Colonic mucosa (tissue), 4 donors: ENCODE data around the gene ICA1. TPM values are rescaled to one million over a fixed set of nuclear protein-coding genes. Genes with fewer than 3 reads are reported as not detected.
"Not testable (repeated sequence)": the region's sequence is repeated elsewhere in the genome, so short reads cannot be mapped to it uniquely, and the experiment has no call there.

Experiments used
- DNase-seq: peaks from one replicate; pipeline ENCODE4 v3.0.0-alpha.2; 2020
- H3K27ac ChIP-seq: fragments of 200-600 bp; one replicate; pipeline ENCODE4 v1.8.0; 2021
- H3K27me3 ChIP-seq: fragments of 200-600 bp; one replicate; pipeline ENCODE4 v1.8.0; 2021
- H3K36me3 ChIP-seq: fragments of 200-600 bp; one replicate; pipeline ENCODE4 v1.8.0; 2021
- H3K4me1 ChIP-seq: fragments of 200-600 bp; one replicate; pipeline ENCODE4 v1.8.0; 2021; ENCODE audit warnings: mild to moderate bottlenecking
- H3K4me3 ChIP-seq: fragments of 200-600 bp; one replicate; pipeline ENCODE4 v1.8.0; 2021
- H3K9ac ChIP-seq, 2 donors: one replicate each; pipeline ENCODE4 v1.7.0; 2013; ENCODE audit warnings: control low read depth in 2 of 2, low read depth in 2 of 2, low read length in 2 of 2
- H3K9me3 ChIP-seq: fragments of 200-600 bp; one replicate; pipeline ENCODE4 v1.8.0; 2021
- intact Hi-C: fragments of 100-400 bp; cut with DNase I; formaldehyde crosslinking; loops from one replicate; pipeline ENCODE4 v1.14.1; 2022
- total RNA-seq, 2 donors: library from RNA; stranded (reverse); fragmentation: NEBNext Ultra II Directional in 1 of 2; extraction: Animal tissue kit (Norgen Biotek cat#: 25700) in 1 of 2; gene quantifications; one replicate each; pipeline ENCODE4 v1.2.1, GENCODE V29; 2021
- TF ChIP-seq, protein P1 (sequence below): fragments of 200-600 bp; IDR thresholded peaks from one replicate; pipeline ENCODE4 v1.8.0; 2022; ENCODE audit warnings: antibody characterized with exemption, mild to moderate bottlenecking
- donor health status: healthy.
- donor health status: DM: no; HTN: no; CAD: no.
- donor health status: DM: no; HTN: no; CAD: no.

The ICA1 gene
- total RNA-seq, 2 donors from 2014 or later: 46.1 to 47.5 TPM

DNA sequence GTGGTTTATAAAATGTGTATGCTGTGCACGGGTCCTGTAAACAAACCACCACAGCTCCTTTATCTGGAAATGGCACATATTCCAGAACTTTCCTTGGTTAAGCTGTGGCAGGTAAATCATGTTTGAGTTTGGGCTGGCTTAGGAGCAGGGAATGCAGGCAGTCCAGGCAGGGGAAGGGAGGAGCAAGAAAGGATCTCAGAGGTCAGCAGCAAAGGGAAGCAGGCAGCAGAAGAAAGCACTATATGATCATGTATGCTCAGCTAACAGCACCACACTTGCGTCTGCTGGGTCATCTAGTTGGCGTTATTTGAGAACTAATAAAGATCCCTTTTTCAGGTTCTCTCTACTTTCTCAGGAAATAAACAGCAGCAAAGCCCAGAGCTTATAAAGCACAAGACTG lies 7.8 kb downstream of the ICA1 start:
- intact Hi-C loops: no loop called here
- TF ChIP-seq, protein P1, sequence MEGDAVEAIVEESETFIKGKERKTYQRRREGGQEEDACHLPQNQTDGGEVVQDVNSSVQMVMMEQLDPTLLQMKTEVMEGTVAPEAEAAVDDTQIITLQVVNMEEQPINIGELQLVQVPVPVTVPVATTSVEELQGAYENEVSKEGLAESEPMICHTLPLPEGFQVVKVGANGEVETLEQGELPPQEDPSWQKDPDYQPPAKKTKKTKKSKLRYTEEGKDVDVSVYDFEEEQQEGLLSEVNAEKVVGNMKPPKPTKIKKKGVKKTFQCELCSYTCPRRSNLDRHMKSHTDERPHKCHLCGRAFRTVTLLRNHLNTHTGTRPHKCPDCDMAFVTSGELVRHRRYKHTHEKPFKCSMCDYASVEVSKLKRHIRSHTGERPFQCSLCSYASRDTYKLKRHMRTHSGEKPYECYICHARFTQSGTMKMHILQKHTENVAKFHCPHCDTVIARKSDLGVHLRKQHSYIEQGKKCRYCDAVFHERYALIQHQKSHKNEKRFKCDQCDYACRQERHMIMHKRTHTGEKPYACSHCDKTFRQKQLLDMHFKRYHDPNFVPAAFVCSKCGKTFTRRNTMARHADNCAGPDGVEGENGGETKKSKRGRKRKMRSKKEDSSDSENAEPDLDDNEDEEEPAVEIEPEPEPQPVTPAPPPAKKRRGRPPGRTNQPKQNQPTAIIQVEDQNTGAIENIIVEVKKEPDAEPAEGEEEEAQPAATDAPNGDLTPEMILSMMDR: no peak
- DNase-seq: peak; percentile 20
- Histone ChIP-seq H3K9me3 (no peaks in the 10 kb centered on the region), H3K36me3 (no peaks in the 10 kb centered on the region), H3K9ac (no peak overlapping the region), H3K4me3 (no peak overlapping the region), H3K27ac (peak overlapping the region; percentile 41), H3K4me1 (peaks cover 7% of the 10 kb centered on the region), H3K27me3 (no peaks in the 10 kb centered on the region)

DNA sequence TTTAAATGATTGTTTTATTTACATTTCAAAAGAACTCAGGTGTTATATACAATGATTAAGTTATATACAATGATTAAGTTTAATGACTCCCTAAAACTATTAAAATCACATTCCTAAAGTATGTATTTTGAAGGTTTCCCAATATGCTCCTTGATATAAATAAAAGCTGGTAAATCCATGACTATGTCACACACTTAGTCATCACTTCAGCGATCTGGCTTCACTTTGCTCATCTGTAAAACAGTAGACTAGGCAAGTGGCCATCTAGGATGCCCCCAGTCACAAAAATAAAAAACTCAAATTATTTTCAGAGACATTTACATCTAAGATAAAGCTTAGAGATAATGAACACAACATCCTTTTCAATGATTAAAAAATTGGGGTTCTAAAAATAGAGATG lies 10.8 kb downstream of the ICA1 start:
- peaks cover 7% of the 10 kb centered on the region for H3K4me1 ChIP-seq
- no peak overlapping the region for H3K4me3 ChIP-seq
- H3K9ac ChIP-seq: no peak overlapping the region
- no peaks in the 10 kb centered on the region for H3K27me3 ChIP-seq
- DNase-seq: no peak
- no peaks in the 10 kb centered on the region for H3K36me3 ChIP-seq
- TF ChIP-seq, protein P1: no peak
- H3K9me3 ChIP-seq: no peaks in the 10 kb centered on the region
- H3K27ac ChIP-seq: no peak overlapping the region
- intact Hi-C loops: no loop called here

DNA sequence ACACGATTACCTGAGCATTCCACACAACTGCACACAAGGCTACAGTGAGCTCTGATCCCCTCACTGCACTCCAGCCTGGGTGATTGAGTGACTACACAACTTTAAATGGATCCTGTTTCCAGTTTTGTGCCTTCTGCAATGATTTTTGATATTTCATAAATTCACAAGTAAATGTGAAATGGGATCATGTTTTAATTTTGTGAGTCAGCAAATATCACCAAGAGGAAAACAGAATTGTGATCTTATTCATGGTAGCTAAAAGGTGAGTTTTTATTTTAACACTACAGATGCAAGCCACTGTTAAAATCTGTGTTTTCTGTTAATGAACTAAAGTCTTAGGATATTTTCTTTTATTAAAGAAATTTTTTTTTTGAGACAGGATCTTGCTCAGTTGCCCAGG lies 11.4 kb downstream of the ICA1 start:
- DNase-seq: no peak
- H3K9ac ChIP-seq: no peak overlapping the region
- TF ChIP-seq, protein P1: no peak
- H3K4me3 ChIP-seq: no peak overlapping the region
- H3K4me1 ChIP-seq: peaks cover 7% of the 10 kb centered on the region
- H3K9me3 ChIP-seq: no peaks in the 10 kb centered on the region
- no peaks in the 10 kb centered on the region for H3K36me3 ChIP-seq
- H3K27me3 ChIP-seq: no peaks in the 10 kb centered on the region
- intact Hi-C loops: no loop called here
- H3K27ac ChIP-seq: no peak overlapping the region

DNA sequence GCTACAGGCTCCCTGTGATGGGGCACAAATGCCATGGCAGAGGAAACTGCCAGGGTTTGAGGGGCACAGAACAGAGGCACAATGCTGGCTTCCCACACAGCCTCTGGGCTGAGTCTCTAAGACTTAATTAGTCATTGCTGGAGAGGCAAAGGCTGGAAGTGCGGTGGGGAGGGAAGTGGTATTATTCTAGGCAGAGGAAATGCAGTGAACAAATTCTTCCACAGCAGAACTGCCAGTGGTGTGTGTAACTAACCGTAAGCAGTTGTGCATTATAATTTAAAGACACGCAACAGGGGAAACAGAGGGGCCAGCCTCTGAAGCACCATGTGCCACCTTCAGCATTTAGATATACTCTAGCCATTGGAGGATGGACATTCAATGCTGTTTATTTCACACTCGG lies 12.8 kb downstream of the ICA1 start:
- intact Hi-C loops: no loop called here
- H3K9me3 ChIP-seq: no peaks in the 10 kb centered on the region
- no peaks in the 10 kb centered on the region for H3K36me3 ChIP-seq
- H3K27ac ChIP-seq: no peak overlapping the region
- TF ChIP-seq, protein P1: no peak
- no peak overlapping the region for H3K9ac ChIP-seq
- H3K27me3 ChIP-seq: no peaks in the 10 kb centered on the region
- H3K4me1 ChIP-seq: peaks cover under 1% of the 10 kb centered on the region
- H3K4me3 ChIP-seq: no peak overlapping the region
- no peak for DNase-seq

DNA sequence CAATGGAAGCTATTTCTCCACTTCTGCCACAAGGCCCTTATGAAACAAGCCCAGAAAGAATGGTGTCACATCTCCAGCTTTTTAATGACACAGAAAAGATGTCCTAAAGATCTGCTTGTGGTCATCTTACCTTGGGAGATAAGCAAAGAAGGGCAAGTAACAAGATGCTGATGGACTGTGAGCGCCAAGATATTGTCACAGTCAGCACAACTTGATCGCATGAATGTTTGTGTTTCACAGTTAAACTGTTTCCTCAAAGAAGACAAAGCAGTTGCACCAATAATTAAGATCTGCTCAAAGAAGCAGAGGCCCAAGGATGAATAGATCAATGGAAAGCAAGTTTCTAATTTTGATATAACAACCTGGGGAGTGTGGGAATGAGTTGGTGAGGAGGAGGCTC lies 15.9 kb downstream of the ICA1 start:
- no peak overlapping the region for H3K4me3 ChIP-seq
- H3K9ac ChIP-seq: no peak overlapping the region
- intact Hi-C loops: no loop called here
- DNase-seq: no peak
- H3K27me3 ChIP-seq: no peaks in the 10 kb centered on the region
- H3K4me1 ChIP-seq: no peaks in the 10 kb centered on the region
- no peaks in the 10 kb centered on the region for H3K9me3 ChIP-seq
- no peaks in the 10 kb centered on the region for H3K36me3 ChIP-seq
- H3K27ac ChIP-seq: no peak overlapping the region
- TF ChIP-seq, protein P1: no peak

DNA sequence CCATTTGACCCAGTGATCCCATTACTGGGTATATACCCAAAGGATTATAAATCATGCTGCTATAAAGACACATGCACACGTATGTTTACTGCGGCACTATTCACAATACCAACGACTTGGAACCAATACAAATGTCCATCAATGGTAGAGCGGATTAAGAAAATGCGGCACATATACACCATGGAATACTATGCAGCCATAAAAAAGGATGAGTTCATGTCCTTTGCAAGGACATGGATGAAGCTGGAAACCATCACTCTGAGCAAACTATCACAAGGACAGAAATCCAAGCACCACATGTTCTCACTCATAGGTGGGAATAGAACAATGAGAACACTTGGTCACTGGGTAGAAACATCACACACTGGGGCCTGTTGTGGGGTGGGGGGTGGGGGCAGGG lies 16.9 kb downstream of the ICA1 start:
- H3K9me3 ChIP-seq, H3K36me3 ChIP-seq, H3K4me3 ChIP-seq, H3K9ac ChIP-seq, DNase-seq, intact Hi-C loops, H3K27ac ChIP-seq, H3K27me3 ChIP-seq, H3K4me1 ChIP-seq: not testable (repeated sequence)

DNA sequence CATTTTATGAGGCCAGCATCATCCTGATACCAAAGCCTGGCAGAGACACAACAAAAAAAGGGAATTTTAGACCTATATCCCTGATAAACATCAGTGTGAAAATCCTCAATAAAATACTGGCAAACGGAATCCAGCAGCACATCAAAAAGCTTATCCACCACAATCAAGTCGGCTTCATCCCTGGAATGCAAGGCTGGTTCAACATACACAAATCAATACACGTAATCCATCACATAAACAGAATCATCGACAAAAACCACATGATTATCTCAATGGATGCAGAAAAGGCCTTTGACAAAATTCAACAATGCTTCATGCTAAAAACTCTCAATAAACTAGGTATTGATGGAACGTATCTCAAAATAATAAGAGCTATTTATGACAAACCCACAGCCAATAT lies 18.9 kb downstream of the ICA1 start:
- H3K9ac ChIP-seq, H3K4me1 ChIP-seq, intact Hi-C loops: not testable (repeated sequence)

DNA sequence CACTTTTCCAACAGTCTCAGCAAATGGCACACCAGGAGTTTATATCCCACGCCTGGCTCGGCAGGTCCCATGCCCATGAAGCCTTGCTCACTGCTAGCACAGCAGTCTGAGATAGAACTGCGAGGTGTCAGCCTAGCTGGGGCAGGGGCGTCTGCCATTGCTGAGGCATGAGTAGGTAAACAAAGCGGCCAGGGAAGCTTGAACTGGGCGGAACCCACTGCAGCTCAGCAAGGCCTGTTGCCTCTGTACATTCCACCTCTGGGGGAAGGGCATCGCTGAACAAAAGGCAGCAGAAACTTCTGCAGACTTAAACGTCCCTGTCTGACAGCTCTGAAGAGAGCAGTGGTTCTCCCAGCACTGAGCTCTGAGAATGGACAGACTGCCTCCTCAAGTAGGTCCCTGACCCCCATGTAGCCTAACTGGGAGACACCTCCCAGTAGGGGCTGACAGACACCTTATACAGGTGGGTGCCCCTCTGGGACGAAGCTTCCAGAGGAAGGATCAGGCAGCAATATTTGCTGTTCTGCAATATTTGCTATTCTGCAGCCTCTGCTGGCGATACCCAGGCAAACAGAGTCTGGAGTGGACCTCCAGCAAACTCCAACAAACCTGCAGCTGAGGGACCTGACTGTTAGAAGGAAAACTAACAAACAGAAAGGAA lies 22.1 kb downstream of the ICA1 start:
- H3K27ac ChIP-seq, H3K9me3 ChIP-seq, H3K9ac ChIP-seq, H3K36me3 ChIP-seq, H3K4me3 ChIP-seq, intact Hi-C loops, H3K4me1 ChIP-seq, DNase-seq, H3K27me3 ChIP-seq: not testable (repeated sequence)

More for the DNA sequence above, 18.9 kb downstream of the ICA1 start:
- H3K27ac ChIP-seq, H3K36me3 ChIP-seq, H3K9me3 ChIP-seq, H3K27me3 ChIP-seq, H3K4me3 ChIP-seq, DNase-seq: not testable (repeated sequence)
